HG02981 (cell line): Measurements from ENCODE around the gene FN3KRP.

ENCODE experiments used
- ATAC-seq: cut with Tn5 transposase; IDR thresholded peaks from one replicate; pipeline ENCODE4 v1.9.1; 2021; ENCODE audit warnings: mild to moderate bottlenecking, moderate library complexity; ENCODE audit not compliant: unreplicated experiment

FN3KRP gene

GRCh38 chr17:82705756-82706155, 10.8 kb upstream of the FN3KRP start:
- ATAC-seq, result no peak

GRCh38 chr17:82709024-82709675, 7.4 kb upstream of the FN3KRP start:
- ATAC-seq, result no peak

DNA sequence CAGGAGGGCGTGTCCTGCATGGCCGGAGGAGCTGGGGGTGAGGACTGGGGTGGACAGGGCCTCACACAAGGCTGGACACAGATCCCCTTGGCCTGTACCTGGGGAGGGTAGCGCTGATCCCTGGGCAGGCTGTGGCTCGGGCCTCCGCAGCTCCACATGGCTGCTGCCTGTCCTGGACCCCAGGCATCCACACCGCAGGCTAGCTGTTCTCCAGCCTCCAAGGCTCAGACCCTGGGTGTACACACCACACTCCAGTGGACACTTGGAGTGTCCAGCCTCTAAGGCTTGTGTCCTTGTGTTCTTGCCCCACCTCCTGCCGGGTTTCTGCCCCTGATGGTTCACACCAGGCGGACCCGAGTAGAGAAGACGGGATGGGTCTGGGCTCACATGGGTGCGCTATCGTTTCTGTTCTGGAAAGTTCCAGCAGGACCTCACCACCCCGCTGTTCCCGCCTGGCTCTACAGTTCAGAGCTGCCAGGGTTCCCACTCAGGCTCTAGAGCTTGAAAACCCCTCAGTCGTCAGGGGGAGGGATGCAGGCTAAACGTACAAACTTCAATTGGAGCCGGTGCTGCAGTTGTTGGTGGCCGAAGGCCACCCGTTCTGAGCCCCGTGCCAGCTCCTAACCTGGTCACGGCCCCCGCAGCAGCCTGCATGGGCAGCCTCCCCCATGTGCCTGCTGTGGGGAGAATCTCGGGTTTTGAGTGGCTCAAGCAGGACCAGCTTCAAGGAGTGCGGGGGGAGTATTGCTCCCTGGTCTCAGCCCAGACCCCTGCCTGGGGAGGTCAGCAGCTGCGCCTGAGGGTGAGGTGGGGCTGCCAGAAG, 6.6 kb upstream of the FN3KRP start:
- no peak for ATAC-seq

DNA sequence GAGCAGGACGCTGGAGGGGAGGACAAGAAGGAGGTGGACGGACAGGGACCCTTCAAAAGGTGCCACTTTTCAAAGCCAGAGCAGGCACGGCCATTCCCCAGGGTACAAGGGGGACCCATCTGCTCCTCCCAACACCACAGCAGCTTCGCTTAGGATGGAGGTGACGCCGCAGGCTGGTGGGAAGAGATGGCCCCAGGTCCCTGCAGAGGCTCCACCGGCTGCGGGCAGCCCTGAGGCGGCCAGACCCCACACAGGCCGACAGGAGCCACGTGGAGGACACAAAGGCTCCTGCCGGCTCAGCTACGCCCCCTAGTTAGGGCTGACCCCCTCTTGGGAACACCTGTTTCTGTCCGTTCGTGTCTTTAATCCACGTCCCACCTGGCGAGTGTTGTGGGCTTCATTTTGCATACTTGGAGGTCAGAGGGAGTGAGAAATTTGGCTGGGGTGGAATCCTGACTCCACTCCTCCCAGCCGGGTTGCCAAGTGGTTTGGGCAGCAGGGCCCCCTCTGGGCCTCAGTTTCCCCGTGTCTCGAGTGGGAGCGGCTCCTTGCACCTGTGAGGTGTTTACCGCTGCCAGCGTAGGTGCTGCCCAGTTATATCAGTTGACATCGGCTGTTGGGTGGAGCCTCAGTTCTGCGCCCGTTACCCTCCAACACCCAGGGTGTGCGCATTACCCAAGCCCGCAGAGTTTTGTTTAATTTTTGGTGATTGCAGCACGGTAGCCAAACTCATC, 5.8 kb upstream of the FN3KRP start:
- ATAC-seq, result no peak

GRCh38 chr17:82713071-82713723, 3.3 kb upstream of the FN3KRP start:
- ATAC-seq, result no peak

DNA sequence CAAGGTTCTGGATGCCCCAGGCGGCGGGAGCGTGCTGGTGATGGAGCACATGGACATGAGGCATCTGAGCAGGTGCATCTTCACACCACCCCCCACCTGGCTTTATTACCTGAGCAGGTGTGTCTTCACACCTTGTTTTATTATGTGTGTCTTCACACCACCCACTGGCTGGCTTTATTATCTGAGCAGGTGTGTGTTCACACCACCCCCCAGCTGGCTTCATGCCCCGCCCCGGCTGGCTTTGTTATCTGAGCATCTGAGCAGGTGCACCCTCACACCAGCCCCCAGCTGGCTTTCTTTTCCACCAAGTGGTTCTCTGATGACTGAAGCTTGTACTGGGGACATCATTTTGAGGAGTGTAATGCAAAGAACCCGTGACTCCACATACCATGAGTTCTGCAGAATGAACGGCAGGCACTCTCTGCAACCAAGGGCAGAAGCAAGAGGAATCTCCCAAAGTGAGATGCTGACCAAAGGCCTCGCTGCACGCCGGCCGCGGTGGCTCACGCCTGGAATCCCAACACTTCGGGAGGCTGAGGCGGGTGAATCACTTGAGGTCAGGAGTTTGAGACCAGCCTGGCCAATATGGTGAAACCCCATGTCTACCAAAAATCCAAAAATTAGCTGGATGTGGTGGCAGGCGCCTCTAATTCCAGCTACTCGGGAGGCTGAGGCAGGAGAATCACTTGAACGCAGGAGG, 2.6 kb downstream of the FN3KRP start:
- no peak for ATAC-seq

GRCh38 chr17:82720204-82720603, 3.7 kb downstream of the FN3KRP start:
- ATAC-seq, result no peak

- ATAC-seq, result no peak
Measured at GRCh38 chr17:82722341-82723013, 6.0 kb downstream of the FN3KRP start.

- ATAC-seq, result no peak
Measured at GRCh38 chr17:82723169-82723807, 6.8 kb downstream of the FN3KRP start.

GRCh38 chr17:82726427-82726826, 9.9 kb downstream of the FN3KRP start:
- no peak for ATAC-seq

DNA sequence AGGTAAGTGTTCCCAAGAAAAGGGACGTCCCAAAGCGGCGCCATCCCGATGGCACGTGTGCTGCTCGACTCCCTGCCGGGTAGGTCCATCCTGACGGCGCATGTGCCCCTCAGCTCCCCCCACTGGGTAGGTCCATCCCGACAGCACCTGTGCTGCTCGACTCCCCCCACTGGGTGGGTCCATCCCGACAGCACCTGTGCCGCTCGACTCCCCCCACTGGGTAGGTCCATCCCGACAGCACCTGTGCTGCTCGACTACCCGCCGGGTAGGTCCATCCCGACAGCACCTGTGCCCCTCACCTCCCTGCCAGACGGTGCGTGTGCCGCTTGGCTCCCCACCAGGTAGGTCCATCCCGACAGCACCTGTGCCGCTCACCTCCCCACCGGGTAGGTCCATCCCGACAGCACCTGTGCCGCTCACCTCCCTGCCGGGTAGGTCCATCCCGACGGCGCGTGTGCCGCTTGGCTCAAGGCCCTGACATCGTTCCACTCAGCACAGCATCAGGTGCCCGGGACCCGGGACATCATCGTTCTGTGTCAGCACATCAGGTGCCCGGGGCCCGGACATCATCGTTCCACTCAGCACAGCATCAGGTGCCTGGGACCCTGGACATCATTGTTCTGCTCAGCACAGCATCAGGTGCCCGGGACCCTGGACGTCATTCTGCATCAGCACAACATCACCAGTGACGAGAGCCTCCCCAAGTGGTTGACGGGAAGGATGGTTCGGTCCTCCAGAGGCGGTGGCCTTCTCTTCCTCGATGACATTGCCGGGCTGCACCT, 13.2 kb downstream of the FN3KRP start:
- ATAC-seq, result no peak

GRCh38 chr17:82732118-82732743, 15.7 kb downstream of the FN3KRP start:
- no peak for ATAC-seq

GRCh38 chr17:82734987-82735866, 18.7 kb downstream of the FN3KRP start, which contains the start of gene FN3K:
Gene FN3K (plus strand): TSS chr17:82735615. CDS start chr17:82735637, 22 bp downstream.
- no peak for ATAC-seq

DNA sequence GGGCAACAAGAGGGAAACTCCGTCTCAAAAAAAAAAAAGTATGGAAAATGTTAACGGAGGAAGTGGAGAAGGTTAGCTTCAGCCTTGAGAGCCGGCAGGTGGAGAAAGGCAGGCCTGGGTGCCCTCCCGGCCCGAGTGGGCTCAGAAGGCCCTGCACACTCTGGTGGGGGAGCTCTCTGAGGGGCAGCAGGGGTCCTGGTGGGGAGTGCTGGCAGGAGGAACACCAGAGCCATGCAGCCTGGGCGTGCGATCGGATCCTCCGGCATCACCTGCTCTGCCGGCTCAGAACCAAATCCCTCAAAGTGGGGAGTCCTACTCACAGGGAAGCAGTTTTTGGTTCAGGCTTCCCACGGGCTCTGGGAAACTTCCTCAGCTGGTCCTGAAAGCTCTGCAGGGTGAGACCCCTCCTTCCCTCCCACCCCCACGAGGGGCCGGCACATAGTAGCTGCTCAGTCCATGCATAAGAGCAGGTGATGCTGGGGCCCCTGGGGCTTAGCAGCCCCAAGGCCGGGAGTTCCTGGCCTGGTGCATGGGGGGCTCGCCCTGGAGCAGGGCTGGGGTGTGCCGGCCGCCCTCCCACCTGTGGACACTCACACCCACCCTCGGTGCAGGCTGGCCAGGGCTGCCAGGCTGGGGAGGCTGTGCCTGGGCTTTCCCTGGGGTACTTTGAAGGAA, 20.1 kb downstream of the FN3KRP start:
- no peak for ATAC-seq

DNA sequence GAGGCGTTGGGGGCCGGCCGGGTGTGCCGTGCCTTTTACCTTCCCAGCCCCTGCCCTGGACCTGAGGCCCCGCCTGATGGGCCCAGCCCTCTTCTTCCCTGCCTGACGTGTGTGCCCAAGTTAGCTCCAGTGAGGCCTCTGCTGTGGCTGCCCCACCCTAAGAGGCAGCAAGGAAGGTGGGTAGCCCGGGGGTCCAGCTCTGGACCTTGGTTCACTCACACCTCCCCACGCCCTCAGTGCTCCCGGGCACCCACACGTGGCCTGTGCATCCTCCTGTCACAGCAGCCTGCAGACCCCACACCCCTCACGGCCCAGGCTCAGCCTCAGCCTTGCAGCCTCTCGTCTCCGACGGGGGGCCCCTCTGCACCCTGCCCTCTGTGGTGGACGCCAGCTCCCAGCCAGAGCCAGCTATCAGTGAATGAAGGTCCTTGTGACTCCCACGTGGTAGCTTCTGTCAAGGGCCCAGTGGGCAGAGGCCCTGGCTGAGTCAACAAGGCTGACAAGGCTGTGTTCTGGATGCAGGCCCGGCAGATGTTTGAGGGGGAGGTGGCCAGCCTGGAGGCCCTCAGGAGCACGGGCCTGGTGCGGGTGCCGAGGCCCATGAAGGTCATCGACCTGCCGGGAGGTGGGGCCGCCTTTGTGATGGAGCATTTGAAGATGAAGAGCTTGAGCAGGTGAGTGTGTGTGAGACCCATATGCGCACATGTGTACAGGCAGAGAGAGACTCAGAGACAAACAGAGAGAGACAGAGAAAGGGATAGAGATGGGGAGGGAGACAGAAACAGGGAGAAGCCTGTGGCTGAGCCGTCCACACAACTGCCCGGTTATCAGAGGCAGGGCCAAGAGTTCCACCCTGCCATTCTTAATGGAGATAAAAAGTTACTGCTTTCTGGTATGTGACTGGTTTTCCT, 21.7 kb downstream of the FN3KRP start:
- ATAC-seq, result no peak
